Measurements from ENCODE around the gene MACIR. TPM values are rescaled to one million over a fixed set of nuclear protein-coding genes. Genes with fewer than 3 reads are reported as not detected.

Gene MACIR
- total RNA-seq, 2 experiments from 2014 or later = 9.4 to 9.8 TPM

DNA sequence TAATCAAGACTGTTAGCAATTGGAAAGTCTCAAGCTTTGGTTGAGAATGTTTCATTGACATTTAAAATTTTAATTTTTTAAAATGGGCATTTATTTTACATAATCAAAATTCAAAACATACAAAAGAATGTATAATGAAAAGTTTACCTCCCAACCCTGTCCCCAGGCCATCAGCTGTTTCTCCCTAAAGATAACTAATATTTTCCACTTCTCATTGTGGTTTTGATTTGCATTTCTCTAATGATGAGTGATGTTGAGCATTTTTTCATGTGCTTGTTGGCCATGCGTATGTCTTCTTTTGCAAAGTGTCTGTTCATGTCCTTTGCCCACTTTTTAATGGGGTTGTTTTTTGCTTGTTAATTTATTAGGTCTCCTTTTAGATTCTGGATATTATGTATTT is 11.4 kb upstream of the MACIR start:
- no peak overlapping the region for H3K4me3 Mint-ChIP-seq
- ChIA-PET CTCF (interaction anchor here (0.9 to 1.4 kb wide), 2 partner anchors 15 to 25 kb away, joined by 4 read pairs; no protein-coding TSS in a partner anchor), POLR2A (no interaction called here)
- H3K36me3 Mint-ChIP-seq (ENCODE audit: low read depth) = no peaks in the 10 kb centered on the region
- intact Hi-C loops (cut with DNase I, micrococcal nuclease) = no loop called here
- no peak overlapping the region for H3K27ac Mint-ChIP-seq
- no peaks in the 10 kb centered on the region for H3K9me3 Mint-ChIP-seq (ENCODE audit: low read depth)
- peaks cover 34% of the 10 kb centered on the region for H3K27me3 Mint-ChIP-seq
- ATAC-seq (no peak), DNase-seq (no peak)
- H3K4me1 Mint-ChIP-seq = peaks cover 8% of the 10 kb centered on the region

DNA sequence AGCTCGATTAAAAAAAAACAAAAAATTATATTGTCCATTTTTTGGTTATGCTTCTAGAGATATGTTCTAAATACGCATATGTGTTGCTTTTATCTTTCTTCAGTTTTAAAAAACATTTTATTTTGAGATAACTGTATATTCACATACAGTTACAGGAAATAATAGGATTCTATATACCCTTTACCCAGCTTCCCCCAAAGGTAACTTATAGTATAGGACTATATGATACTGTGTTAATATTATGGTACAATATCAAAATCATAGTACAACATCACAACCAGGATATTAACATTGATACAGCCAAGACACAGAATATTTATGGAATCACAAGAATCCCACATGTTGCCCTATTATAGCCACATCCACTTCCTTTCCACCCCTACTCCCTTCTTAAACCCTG is 9.5 kb upstream of the MACIR start:
- no peak overlapping the region for H3K27ac Mint-ChIP-seq
- CTCF ChIA-PET = no interaction called here
- no peaks in the 10 kb centered on the region for H3K9me3 Mint-ChIP-seq (ENCODE audit: low read depth)
- POLR2A ChIA-PET = no interaction called here
- peaks cover 29% of the 10 kb centered on the region for H3K27me3 Mint-ChIP-seq
- intact Hi-C loops (cut with DNase I, micrococcal nuclease) = no loop called here
- DNase-seq (no peak), ATAC-seq (no peak)
- peaks cover 8% of the 10 kb centered on the region for H3K4me1 Mint-ChIP-seq
- no peak overlapping the region for H3K4me3 Mint-ChIP-seq
- no peaks in the 10 kb centered on the region for H3K36me3 Mint-ChIP-seq (ENCODE audit: low read depth)

DNA sequence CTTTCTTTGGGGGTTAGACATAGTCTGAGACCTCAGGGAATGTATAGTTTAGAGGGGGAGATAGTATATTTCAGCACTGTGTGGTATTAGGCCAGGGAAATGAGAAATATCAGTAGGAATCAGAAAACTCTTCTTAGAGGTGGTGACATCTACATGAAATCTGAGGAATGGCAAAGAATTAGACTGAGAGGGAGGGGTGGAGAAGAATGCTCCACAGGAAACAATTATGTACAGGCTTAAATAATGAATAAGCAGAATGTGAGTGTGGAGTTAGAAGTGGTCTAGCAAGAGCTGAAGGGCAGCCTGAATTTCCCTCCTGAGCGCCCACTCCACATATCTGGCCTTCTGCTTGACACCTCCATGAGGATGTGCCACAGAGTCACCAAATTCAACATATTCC is 3.6 kb upstream of the MACIR start:
- intact Hi-C loops (cut with DNase I, micrococcal nuclease) = loop anchor here (5.0 kb wide), 2 partner anchors 307 to 498 kb away; partner anchors contain the start of genes NUDT12 (in 1 of the 2) and PAM (in 1 of the 2)
- ATAC-seq = no peak
- Mint-ChIP-seq H3K9me3 (ENCODE audit: low read depth) (no peaks in the 10 kb centered on the region), H3K4me1 (peaks cover 4% of the 10 kb centered on the region), H3K27me3 (peaks cover 9% of the 10 kb centered on the region), H3K36me3 (ENCODE audit: low read depth) (no peaks in the 10 kb centered on the region), H3K4me3 (no peak overlapping the region), H3K27ac (no peak overlapping the region)
- ChIA-PET POLR2A (no interaction called here), CTCF (interaction anchor here (1.4 kb wide), 1 partner anchor 30 kb away, joined by 4 read pairs; no protein-coding TSS in a partner anchor)
- DNase-seq = no peak

DNA sequence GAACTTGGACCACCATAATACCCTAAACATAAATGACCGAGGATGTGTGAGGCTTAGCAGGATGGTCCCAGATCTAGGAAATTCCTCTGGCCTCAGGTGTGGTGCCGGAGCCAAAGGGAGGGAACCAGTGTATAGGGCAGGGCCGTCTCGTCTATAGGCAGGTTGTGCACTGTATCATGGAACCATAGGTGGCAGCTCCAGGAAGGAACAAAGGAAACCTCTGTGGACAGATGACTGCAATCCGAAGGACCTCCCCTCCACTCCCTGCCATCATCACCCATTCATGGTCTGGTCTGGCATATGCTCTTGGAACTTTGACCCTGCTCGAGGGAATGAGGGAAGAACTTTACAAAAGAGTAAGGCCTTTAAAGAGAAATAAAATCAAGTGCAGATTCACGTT is 2.9 kb upstream of the MACIR start:
- POLR2A ChIA-PET = no interaction called here

DNA sequence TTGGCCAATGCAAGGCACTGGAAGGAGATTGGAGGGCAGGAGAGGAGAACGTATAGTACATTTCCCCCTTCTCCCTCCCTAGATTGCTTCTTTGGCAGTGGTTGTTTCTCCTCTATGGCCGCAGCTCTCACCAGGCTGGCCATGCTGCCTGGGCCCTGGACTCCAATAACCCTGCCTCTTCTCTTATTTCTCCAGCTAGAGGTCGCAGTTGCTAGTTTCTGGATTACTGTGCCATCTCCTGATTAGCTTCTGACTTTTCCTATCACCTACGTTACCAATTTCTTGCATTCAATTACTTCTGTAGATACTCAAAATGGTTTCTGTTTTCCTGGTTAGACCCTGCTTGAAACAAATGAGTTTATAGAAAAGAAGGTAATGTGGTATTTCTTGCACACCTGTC is 2.4 kb upstream of the MACIR start:
- intact Hi-C loops (cut with DNase I, micrococcal nuclease) = loop anchor here (5.0 kb wide), 2 partner anchors 306 to 499 kb away; partner anchors contain the start of genes NUDT12 (in 1 of the 2) and PAM (in 1 of the 2)
- Mint-ChIP-seq H3K4me3 (no peak overlapping the region), H3K9me3 (ENCODE audit: low read depth) (no peaks in the 10 kb centered on the region), H3K27me3 (peaks cover 6% of the 10 kb centered on the region), H3K36me3 (ENCODE audit: low read depth) (no peaks in the 10 kb centered on the region), H3K27ac (no peak overlapping the region), H3K4me1 (peaks cover 14% of the 10 kb centered on the region)
- DNase-seq (no peak), ATAC-seq (no peak)
- CTCF ChIA-PET = interaction anchor here (0.6 to 1.6 kb wide), 2 partner anchors 24 to 40 kb away, joined by 3 to 4 read pairs; no protein-coding TSS in a partner anchor
- POLR2A ChIA-PET = no interaction called here

More for the DNA sequence above, 2.9 kb upstream of the MACIR start:
- DNase-seq = no peak
- no peaks in the 10 kb centered on the region for H3K9me3 Mint-ChIP-seq (ENCODE audit: low read depth)
- H3K4me3 Mint-ChIP-seq = no peak overlapping the region
- no peak for ATAC-seq
- no peaks in the 10 kb centered on the region for H3K36me3 Mint-ChIP-seq (ENCODE audit: low read depth)
- intact Hi-C loops (cut with DNase I, micrococcal nuclease) = loop anchor here (5.0 kb wide), 2 partner anchors 307 to 498 kb away; partner anchors contain the start of genes NUDT12 (in 1 of the 2) and PAM (in 1 of the 2)
- peaks cover 9% of the 10 kb centered on the region for H3K4me1 Mint-ChIP-seq
- peaks cover 9% of the 10 kb centered on the region for H3K27me3 Mint-ChIP-seq
- H3K27ac Mint-ChIP-seq = no peak overlapping the region
- CTCF ChIA-PET = interaction anchor here (0.6 to 1.6 kb wide), 3 partner anchors 24 to 40 kb away, joined by 3 to 4 read pairs (median 4); no protein-coding TSS in a partner anchor

DNA sequence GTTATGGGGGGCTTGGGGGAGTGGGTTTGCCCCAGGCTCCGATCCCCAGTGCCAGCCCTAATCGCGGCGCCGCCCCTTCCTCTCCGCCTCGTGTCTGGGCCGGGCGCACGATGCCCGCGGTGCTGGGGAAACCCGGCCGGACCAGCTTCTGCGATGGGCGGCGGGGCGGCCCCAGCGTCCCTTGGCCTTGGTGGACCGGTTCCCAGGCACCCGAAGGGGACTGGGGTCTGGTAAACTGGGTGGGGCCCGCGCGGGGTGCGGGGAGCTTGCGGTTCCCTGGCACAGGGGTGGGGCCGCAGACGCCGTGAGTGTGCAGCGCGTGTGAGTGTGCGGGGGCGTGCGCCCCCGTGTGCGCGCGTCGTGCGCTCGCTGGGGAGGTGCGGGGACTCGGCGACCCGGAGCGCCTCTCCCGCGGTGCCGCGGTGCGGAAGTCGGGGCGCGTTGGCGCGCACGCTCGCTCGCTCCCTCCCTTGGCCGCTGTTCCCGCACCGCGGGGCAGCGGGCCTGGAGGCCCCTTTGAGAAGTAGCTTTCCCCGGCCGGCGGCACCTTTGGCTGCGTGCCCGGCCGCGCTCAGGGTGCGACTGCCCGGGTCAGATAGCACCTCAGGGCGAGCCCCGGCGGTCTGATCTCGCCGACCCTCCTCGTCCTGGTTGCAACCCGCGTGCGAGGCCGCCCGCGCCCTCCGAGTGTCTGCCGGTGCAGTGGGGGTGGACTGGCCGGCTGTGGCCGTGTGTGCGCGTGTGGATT is 568 bp downstream of the MACIR start:
- Mint-ChIP-seq H3K4me1 (peaks cover 28% of the 10 kb centered on the region), H3K9me3 (ENCODE audit: low read depth) (no peaks in the 10 kb centered on the region), H3K36me3 (ENCODE audit: low read depth) (no peaks in the 10 kb centered on the region), H3K4me3 (peak overlapping the region; percentile 87), H3K27me3 (peaks cover under 1% of the 10 kb centered on the region), H3K27ac (peak overlapping the region; percentile 72)
- CTCF ChIA-PET = interaction anchor here (0.6 to 2.5 kb wide), 5 partner anchors 9 to 495 kb away, joined by 3 to 15 read pairs (median 4); no protein-coding TSS in a partner anchor
- ATAC-seq (peak; percentile 42), DNase-seq (peak; percentile 77)
- intact Hi-C loops (cut with DNase I, micrococcal nuclease) = loop anchor here (1.0 to 5.0 kb wide), 5 partner anchors 138 to 504 kb away; partner anchors contain the start of genes GIN1 (in 2 of the 2), PAM (in 2 of the 2), PPIP5K2 (in 2 of the 2) and NUDT12 (in 1 of the 2)
- POLR2A ChIA-PET = interaction anchor here (1.2 kb wide), 1 partner anchor 139 kb away, joined by 10 read pairs; the partner anchor contains the start of genes GIN1 and PPIP5K2

DNA sequence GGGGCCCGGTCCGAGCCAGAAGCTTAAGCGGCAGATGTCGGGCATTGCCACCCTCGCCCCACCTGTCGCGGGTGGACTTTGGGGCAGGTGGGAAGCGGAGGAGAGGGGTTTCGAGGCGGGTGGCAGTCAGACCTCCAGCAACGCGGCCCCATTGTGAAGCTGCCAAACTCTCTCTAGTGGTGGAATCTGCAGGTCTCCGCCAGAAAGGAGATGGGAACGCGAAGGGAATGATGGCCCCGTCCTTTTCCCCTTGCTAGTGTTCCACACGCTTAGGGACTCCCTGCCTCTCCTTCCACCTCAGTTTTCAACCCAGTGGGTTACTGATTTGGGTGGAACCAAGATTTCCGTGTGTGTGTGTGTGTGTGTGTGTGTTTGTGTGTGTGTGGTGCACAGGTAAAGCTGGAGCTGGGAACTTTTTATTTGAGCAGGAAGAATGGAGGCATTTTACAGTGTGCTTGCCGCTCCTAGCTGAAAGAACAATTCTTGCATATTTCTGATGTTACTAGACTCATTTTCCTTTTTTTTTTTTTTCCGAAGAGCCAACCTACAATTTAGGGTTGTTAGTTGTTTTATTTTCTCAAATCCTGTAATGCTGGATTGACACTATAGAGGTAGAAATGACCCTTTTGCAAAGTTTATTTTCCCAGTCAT is 1.3 kb downstream of the MACIR start:
- Mint-ChIP-seq H3K27me3 (no peaks in the 10 kb centered on the region), H3K9me3 (ENCODE audit: low read depth) (no peaks in the 10 kb centered on the region), H3K4me1 (peaks cover 28% of the 10 kb centered on the region), H3K36me3 (ENCODE audit: low read depth) (no peaks in the 10 kb centered on the region), H3K27ac (peak overlapping the region; percentile 72), H3K4me3 (peak overlapping the region; percentile 87)
- DNase-seq (no peak), ATAC-seq (no peak)
- CTCF ChIA-PET = interaction anchor here (0.6 to 2.5 kb wide), 4 partner anchors 8 to 496 kb away, joined by 3 to 15 read pairs (median 4); no protein-coding TSS in a partner anchor
- POLR2A ChIA-PET = interaction anchor here (0.6 kb wide), 1 partner anchor 11 kb away, joined by 3 read pairs; no protein-coding TSS in a partner anchor
- intact Hi-C loops (cut with DNase I, micrococcal nuclease) = loop anchor here (2.0 to 5.0 kb wide), 3 partner anchors 139 to 503 kb away; partner anchors contain the start of genes GIN1 (in 1 of the 2), NUDT12 (in 1 of the 2), PAM (in 1 of the 2) and PPIP5K2 (in 1 of the 2)

DNA sequence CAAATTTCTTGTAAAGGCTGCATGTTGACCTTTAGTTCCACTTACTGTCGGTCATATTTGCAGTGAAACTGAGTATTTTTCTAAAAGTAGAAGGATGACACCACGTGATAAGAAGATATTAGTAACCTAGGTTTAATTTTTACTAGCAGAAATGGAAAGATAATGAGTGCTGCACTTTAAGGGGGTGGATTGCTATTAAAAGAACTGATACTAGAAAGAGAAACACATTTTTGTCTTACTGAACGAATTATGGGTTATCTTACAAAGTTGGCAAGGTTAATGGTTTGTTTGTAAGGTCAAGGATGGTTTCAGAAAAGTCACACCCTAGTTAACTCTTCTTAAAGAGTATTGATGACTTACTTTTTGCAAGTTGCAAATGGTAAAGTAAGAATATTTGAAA is 2.4 kb downstream of the MACIR start:
- intact Hi-C loops (cut with DNase I, micrococcal nuclease) = no loop called here
- Mint-ChIP-seq H3K27ac (peak overlapping the region; percentile 59), H3K27me3 (no peaks in the 10 kb centered on the region), H3K9me3 (ENCODE audit: low read depth) (no peaks in the 10 kb centered on the region), H3K4me1 (peaks cover 28% of the 10 kb centered on the region), H3K4me3 (peak overlapping the region; percentile 24), H3K36me3 (ENCODE audit: low read depth) (no peaks in the 10 kb centered on the region)
- ATAC-seq = no peak
- no peak for DNase-seq
- POLR2A ChIA-PET = interaction anchor here (0.8 kb wide), 1 partner anchor 140 kb away, joined by 3 read pairs; no protein-coding TSS in a partner anchor
- CTCF ChIA-PET = interaction anchor here (1.8 kb wide), 2 partner anchors 11 to 215 kb away, joined by 7 to 15 read pairs; no protein-coding TSS in a partner anchor

DNA sequence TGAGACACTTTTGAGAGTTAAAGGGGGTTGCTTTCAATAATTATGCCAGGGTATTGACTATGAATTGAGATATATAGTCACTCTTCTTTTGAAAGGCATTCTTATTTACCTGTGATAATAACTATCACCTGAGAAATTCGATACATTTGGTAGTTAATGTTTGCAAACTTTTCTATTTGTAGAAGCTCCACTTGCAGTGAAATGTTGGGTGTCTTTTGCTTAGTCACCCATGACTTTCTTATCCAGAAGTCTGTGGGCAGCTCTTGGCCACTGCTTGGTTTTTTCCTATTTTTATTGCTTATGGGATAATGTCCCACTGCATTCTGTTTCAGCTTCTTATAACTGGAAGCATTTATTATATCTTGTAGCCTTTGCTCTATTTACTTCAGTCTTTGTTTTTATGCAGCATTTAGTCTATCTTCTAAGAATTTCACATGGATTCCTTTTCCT is 3.9 kb downstream of the MACIR start:
- H3K27ac Mint-ChIP-seq = no peak overlapping the region
- no peak for DNase-seq
- peaks cover 5% of the 10 kb centered on the region for H3K36me3 Mint-ChIP-seq (ENCODE audit: low read depth)
- H3K27me3 Mint-ChIP-seq = no peaks in the 10 kb centered on the region
- intact Hi-C loops (cut with DNase I, micrococcal nuclease) = no loop called here
- ChIA-PET CTCF (interaction anchor here (1.1 to 1.8 kb wide), 2 partner anchors 10 to 210 kb away, joined by 4 to 7 read pairs; no protein-coding TSS in a partner anchor), POLR2A (no interaction called here)
- H3K4me1 Mint-ChIP-seq = peaks cover 28% of the 10 kb centered on the region
- ATAC-seq = no peak
- H3K9me3 Mint-ChIP-seq (ENCODE audit: low read depth) = no peaks in the 10 kb centered on the region
- no peak overlapping the region for H3K4me3 Mint-ChIP-seq

DNA sequence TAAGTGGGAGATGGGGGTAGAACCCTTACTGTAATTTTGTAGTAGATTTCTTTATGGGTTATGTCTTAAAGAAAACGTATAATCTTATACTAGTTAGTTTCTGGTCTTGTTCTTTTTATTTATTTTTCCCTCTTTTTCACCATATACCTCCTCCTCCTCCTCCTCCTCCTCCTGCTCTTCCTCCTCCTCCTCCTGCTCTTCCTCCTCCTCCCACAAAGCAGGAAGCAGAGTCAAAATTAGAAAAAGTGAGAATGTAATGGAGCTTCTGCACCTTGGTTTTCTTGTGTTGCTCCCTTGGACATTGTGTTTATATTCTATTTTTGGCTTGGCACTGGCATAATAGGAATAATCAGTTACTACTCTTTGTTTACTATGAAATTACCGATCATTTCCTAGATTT is 4.5 kb downstream of the MACIR start:
- ATAC-seq (no peak), DNase-seq (no peak)
- Mint-ChIP-seq H3K36me3 (ENCODE audit: low read depth) (peaks cover 9% of the 10 kb centered on the region), H3K4me1 (peaks cover 28% of the 10 kb centered on the region), H3K9me3 (ENCODE audit: low read depth) (no peaks in the 10 kb centered on the region), H3K4me3 (no peak overlapping the region), H3K27me3 (no peaks in the 10 kb centered on the region), H3K27ac (no peak overlapping the region)
- intact Hi-C loops (cut with DNase I, micrococcal nuclease) = no loop called here
- CTCF ChIA-PET = interaction anchor here (0.9 to 1.8 kb wide), 3 partner anchors 9 to 39 kb away, joined by 3 to 7 read pairs (median 5); no protein-coding TSS in a partner anchor
- POLR2A ChIA-PET = no interaction called here

DNA sequence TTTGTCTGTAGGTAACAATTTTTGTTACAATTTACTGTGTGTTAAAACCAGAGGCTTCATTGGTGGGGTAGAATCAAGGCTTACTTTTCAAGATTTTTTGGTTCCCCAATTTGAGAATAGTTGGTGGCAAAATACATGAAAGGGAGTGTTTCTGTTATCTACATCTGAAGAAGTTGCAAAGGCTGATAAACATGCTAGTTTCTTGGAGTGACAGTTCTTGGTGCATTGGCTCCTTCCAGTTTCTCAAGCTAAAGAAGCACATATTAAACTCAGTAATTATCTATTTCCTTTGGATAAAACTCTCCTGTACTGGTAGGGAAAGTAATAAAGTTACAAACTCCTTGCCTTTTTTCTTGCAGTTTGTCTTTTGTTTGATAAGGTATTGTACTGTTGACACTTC is 5.9 kb downstream of the MACIR start:
- intact Hi-C loops (cut with DNase I, micrococcal nuclease) = no loop called here
- ChIA-PET CTCF (no interaction called here), POLR2A (no interaction called here)
- no peaks in the 10 kb centered on the region for H3K27me3 Mint-ChIP-seq
- no peak overlapping the region for H3K4me3 Mint-ChIP-seq
- H3K36me3 Mint-ChIP-seq (ENCODE audit: low read depth) = peaks cover 9% of the 10 kb centered on the region
- peaks cover 27% of the 10 kb centered on the region for H3K4me1 Mint-ChIP-seq
- H3K27ac Mint-ChIP-seq = no peak overlapping the region
- H3K9me3 Mint-ChIP-seq (ENCODE audit: low read depth) = no peaks in the 10 kb centered on the region
- ATAC-seq (no peak), DNase-seq (no peak)

Data from activated CD4-positive, alpha-beta T cell treated with anti-CD3 and anti-CD28 coated beads for 36 hours (primary cell).